Measurements from ENCODE around the gene ZNF598. TPM values are rescaled to one million over a fixed set of nuclear protein-coding genes. Genes with fewer than 3 reads are reported as not detected.

Gene ZNF598
- total and polyA plus RNA-seq, 2 experiments from 2014 or later: 8.5 to 48.6 TPM

DNA sequence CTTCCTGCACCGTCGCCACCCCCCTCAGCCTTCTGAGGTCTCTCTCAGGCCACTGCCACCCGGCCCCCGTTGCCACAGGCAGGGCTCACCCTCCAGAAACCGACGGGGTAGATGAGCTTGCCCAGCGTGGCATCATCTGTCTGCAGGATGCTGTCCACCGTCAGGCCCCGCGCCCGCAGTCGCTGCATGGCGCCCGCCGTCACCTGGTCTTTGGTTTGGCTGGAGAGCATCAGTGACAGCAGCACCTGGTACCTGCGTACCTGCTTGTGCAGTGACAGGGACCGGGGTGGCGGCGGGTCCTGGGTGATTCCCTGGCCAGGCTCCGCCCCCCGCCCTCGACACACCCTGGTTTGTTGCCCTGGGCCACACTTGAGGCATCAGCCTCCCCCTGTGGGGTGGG is 34.9 kb upstream of the ZNF598 start:
- H3F3A ChIP-seq (replicated peaks; ENCODE audit: low read depth): 0 out of 2 replicates have a peak, but pooled peaks cover 5% of the 10 kb centered on the region
- H3K27ac ChIP-seq (ENCODE audit: low read depth): no peak overlapping the region
- H3K79me2 ChIP-seq (replicated peaks; ENCODE audit: insufficient read depth): peaks cover 22% of the 10 kb centered on the region
- H3K27ac Mint-ChIP-seq: no peak overlapping the region
- no peaks in the 10 kb centered on the region for H3K9me2 ChIP-seq (ENCODE audit: insufficient read depth)
- H3K4me2 ChIP-seq: no peak overlapping the region
- no peak overlapping the region for H3K4me3 Mint-ChIP-seq
- peaks cover 13% of the 10 kb centered on the region for H3K27me3 Mint-ChIP-seq (ENCODE audit: insufficient read depth, low read depth, poor library complexity)
- H3K36me3 ChIP-seq (ENCODE audit: insufficient read depth): no peaks in the 10 kb centered on the region
- H2AFZ ChIP-seq: no peak overlapping the region
- no peak overlapping the region for H3K4me3 ChIP-seq
- ATAC-seq: no peak
- H3K9me3 Mint-ChIP-seq: no peaks in the 10 kb centered on the region
- H3K4me1 Mint-ChIP-seq: peaks cover 9% of the 10 kb centered on the region
- no peaks in the 10 kb centered on the region for H3K27me3 ChIP-seq (ENCODE audit: insufficient read depth)
- no peak for DNase-seq (ENCODE audit: low spot score)
- no peaks in the 10 kb centered on the region for H3K36me3 Mint-ChIP-seq (ENCODE audit: low read depth)
- H3K4me1 ChIP-seq (ENCODE audit: insufficient read depth): peaks cover 10% of the 10 kb centered on the region; the same call in 1 of the 2 replicates
- TF ChIP-seq CREB1 (CRISPR knock-in tag; IDR thresholded peaks at IDR 0.05; ENCODE audit: low read depth) (no peak), NANOG (IDR thresholded peaks at IDR 0.05; ENCODE audit: borderline replicate concordance) (no peak), EZH2phosphoT487 (IDR thresholded peaks at IDR 0.05; ENCODE audit: unreplicated experiment) (no peak), JUNB (IDR thresholded peaks at IDR 0.05; ENCODE audit: unreplicated experiment) (no peak), STAT1 (IDR thresholded peaks at IDR 0.05; ENCODE audit: unreplicated experiment) (no peak), POLR2AphosphoS5 (IDR thresholded peaks at IDR 0.05; ENCODE audit: low read depth) (no peak), EZH2 (IDR thresholded peaks at IDR 0.05; ENCODE audit: low read depth, unreplicated experiment) (no peak), ZNF114 (CRISPR knock-in tag; IDR thresholded peaks at IDR 0.05) (no peak), ZNF331 (CRISPR knock-in tag; IDR thresholded peaks at IDR 0.05; ENCODE audit: low read depth) (no peak)
- TF ChIP-seq, protein P1, sequence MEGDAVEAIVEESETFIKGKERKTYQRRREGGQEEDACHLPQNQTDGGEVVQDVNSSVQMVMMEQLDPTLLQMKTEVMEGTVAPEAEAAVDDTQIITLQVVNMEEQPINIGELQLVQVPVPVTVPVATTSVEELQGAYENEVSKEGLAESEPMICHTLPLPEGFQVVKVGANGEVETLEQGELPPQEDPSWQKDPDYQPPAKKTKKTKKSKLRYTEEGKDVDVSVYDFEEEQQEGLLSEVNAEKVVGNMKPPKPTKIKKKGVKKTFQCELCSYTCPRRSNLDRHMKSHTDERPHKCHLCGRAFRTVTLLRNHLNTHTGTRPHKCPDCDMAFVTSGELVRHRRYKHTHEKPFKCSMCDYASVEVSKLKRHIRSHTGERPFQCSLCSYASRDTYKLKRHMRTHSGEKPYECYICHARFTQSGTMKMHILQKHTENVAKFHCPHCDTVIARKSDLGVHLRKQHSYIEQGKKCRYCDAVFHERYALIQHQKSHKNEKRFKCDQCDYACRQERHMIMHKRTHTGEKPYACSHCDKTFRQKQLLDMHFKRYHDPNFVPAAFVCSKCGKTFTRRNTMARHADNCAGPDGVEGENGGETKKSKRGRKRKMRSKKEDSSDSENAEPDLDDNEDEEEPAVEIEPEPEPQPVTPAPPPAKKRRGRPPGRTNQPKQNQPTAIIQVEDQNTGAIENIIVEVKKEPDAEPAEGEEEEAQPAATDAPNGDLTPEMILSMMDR (conservative IDR thresholded peaks at IDR 0.05; ENCODE audit: low read depth in 2 of 2): no peak
- TF ChIP-seq, protein P2, sequence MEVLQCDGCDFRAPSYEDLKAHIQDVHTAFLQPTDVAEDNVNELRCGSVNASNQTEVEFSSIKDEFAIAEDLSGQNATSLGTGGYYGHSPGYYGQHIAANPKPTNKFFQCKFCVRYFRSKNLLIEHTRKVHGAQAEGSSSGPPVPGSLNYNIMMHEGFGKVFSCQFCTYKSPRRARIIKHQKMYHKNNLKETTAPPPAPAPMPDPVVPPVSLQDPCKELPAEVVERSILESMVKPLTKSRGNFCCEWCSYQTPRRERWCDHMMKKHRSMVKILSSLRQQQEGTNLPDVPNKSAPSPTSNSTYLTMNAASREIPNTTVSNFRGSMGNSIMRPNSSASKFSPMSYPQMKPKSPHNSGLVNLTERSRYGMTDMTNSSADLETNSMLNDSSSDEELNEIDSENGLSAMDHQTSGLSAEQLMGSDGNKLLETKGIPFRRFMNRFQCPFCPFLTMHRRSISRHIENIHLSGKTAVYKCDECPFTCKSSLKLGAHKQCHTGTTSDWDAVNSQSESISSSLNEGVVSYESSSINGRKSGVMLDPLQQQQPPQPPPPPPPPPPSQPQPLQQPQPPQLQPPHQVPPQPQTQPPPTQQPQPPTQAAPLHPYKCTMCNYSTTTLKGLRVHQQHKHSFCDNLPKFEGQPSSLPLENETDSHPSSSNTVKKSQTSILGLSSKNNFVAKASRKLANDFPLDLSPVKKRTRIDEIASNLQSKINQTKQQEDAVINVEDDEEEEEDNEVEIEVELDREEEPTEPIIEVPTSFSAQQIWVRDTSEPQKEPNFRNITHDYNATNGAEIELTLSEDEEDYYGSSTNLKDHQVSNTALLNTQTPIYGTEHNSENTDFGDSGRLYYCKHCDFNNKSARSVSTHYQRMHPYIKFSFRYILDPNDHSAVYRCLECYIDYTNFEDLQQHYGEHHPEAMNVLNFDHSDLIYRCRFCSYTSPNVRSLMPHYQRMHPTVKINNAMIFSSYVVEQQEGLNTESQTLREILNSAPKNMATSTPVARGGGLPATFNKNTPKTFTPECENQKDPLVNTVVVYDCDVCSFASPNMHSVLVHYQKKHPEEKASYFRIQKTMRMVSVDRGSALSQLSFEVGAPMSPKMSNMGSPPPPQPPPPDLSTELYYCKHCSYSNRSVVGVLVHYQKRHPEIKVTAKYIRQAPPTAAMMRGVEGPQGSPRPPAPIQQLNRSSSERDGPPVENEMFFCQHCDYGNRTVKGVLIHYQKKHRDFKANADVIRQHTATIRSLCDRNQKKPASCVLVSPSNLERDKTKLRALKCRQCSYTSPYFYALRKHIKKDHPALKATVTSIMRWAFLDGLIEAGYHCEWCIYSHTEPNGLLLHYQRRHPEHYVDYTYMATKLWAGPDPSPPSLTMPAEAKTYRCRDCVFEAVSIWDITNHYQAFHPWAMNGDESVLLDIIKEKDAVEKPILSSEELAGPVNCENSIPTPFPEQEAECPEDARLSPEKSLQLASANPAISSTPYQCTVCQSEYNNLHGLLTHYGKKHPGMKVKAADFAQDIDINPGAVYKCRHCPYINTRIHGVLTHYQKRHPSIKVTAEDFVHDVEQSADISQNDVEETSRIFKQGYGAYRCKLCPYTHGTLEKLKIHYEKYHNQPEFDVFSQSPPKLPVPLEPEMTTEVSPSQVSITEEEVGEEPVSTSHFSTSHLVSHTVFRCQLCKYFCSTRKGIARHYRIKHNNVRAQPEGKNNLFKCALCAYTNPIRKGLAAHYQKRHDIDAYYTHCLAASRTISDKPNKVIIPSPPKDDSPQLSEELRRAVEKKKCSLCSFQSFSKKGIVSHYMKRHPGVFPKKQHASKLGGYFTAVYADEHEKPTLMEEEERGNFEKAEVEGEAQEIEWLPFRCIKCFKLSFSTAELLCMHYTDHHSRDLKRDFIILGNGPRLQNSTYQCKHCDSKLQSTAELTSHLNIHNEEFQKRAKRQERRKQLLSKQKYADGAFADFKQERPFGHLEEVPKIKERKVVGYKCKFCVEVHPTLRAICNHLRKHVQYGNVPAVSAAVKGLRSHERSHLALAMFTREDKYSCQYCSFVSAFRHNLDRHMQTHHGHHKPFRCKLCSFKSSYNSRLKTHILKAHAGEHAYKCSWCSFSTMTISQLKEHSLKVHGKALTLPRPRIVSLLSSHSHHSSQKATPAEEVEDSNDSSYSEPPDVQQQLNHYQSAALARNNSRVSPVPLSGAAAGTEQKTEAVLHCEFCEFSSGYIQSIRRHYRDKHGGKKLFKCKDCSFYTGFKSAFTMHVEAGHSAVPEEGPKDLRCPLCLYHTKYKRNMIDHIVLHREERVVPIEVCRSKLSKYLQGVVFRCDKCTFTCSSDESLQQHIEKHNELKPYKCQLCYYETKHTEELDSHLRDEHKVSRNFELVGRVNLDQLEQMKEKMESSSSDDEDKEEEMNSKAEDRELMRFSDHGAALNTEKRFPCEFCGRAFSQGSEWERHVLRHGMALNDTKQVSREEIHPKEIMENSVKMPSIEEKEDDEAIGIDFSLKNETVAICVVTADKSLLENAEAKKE (CRISPR knock-in tag; IDR thresholded peaks at IDR 0.05): no peak
- TF ChIP-seq, protein P3, sequence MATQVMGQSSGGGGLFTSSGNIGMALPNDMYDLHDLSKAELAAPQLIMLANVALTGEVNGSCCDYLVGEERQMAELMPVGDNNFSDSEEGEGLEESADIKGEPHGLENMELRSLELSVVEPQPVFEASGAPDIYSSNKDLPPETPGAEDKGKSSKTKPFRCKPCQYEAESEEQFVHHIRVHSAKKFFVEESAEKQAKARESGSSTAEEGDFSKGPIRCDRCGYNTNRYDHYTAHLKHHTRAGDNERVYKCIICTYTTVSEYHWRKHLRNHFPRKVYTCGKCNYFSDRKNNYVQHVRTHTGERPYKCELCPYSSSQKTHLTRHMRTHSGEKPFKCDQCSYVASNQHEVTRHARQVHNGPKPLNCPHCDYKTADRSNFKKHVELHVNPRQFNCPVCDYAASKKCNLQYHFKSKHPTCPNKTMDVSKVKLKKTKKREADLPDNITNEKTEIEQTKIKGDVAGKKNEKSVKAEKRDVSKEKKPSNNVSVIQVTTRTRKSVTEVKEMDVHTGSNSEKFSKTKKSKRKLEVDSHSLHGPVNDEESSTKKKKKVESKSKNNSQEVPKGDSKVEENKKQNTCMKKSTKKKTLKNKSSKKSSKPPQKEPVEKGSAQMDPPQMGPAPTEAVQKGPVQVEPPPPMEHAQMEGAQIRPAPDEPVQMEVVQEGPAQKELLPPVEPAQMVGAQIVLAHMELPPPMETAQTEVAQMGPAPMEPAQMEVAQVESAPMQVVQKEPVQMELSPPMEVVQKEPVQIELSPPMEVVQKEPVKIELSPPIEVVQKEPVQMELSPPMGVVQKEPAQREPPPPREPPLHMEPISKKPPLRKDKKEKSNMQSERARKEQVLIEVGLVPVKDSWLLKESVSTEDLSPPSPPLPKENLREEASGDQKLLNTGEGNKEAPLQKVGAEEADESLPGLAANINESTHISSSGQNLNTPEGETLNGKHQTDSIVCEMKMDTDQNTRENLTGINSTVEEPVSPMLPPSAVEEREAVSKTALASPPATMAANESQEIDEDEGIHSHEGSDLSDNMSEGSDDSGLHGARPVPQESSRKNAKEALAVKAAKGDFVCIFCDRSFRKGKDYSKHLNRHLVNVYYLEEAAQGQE (IDR thresholded peaks at IDR 0.05; ENCODE audit: unreplicated experiment): no peak
- TF ChIP-seq, protein P4, sequence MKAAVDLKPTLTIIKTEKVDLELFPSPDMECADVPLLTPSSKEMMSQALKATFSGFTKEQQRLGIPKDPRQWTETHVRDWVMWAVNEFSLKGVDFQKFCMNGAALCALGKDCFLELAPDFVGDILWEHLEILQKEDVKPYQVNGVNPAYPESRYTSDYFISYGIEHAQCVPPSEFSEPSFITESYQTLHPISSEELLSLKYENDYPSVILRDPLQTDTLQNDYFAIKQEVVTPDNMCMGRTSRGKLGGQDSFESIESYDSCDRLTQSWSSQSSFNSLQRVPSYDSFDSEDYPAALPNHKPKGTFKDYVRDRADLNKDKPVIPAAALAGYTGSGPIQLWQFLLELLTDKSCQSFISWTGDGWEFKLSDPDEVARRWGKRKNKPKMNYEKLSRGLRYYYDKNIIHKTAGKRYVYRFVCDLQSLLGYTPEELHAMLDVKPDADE (IDR thresholded peaks at IDR 0.05): no peak
- no peaks in the 10 kb centered on the region; the same call in 1 of the 2 replicates for H4K20me1 ChIP-seq (replicated peaks; ENCODE audit: insufficient read depth)

Measured in GM23338 (cell line).